Liver (tissue), 9 donors: ENCODE results near the gene TRAPPC12. TPM values are rescaled to one million over a fixed set of nuclear protein-coding genes. Genes with fewer than 3 reads are reported as not detected.

Experiments
- DNase-seq: peaks from one replicate; pipeline ENCODE4 v3.0.0-alpha.2; 2017; ENCODE audit warnings: low spot score
- H3K27ac ChIP-seq, 2 donors: one replicate each; pipeline ENCODE4 v1.7.0; 2013; ENCODE audit warnings: inconsistent platforms in 2 of 2, low read length in 2 of 2, control low read depth in 1 of 2, low read depth in 1 of 2, mild to moderate bottlenecking in 1 of 2
- H3K27me3 ChIP-seq, 4 donors: one replicate each; pipeline versions ENCODE4 v1.6.1 to v1.7.0; 2013; ENCODE audit warnings: low read length in 3 of 4, inconsistent platforms in 1 of 4, mild to moderate bottlenecking in 1 of 4, moderate library complexity in 1 of 4; ENCODE audit not compliant: control insufficient read depth in 4 of 4, insufficient read depth in 4 of 4
- H3K36me3 ChIP-seq, 4 donors: one replicate each; pipeline versions ENCODE4 v1.6.1 to v1.7.0; 2013; ENCODE audit warnings: low read length in 3 of 4, mild to moderate bottlenecking in 3 of 4, low read depth in 1 of 4, moderate library complexity in 1 of 4; ENCODE audit not compliant: control insufficient read depth in 4 of 4, insufficient read depth in 3 of 4
- H3K4me1 ChIP-seq, 4 donors: one replicate each; pipeline versions ENCODE4 v1.6.1 to v1.7.0; 2013; ENCODE audit warnings: low read length in 3 of 4, mild to moderate bottlenecking in 3 of 4, moderate library complexity in 1 of 4; ENCODE audit not compliant: control insufficient read depth in 4 of 4, insufficient read depth in 4 of 4
- H3K4me3 ChIP-seq, 3 donors: one replicate each; pipeline versions ENCODE4 v1.6.1 to v1.7.0; 2013; ENCODE audit warnings: low read length in 3 of 3, control low read depth in 1 of 3, low read depth in 1 of 3, mild to moderate bottlenecking in 1 of 3
- H3K9ac ChIP-seq, 2 donors: one replicate each; pipeline ENCODE4 v1.7.0; 2013; ENCODE audit warnings: low read length in 2 of 2, mild to moderate bottlenecking in 2 of 2, moderate library complexity in 2 of 2, control low read depth in 1 of 2, low read depth in 1 of 2
- H3K9me3 ChIP-seq, 4 donors: one replicate each; pipeline versions ENCODE4 v1.6.1 to v1.7.0; 2013; ENCODE audit warnings: low read length in 3 of 4; ENCODE audit not compliant: control insufficient read depth in 4 of 4
- EGR1 ChIP-seq, 2 donors: IDR thresholded peaks; 2 replicates each; pipeline ENCODE4 v1.6.1; 2016 to 2018; ENCODE audit warnings: antibody characterized with exemption in 2 of 2, low read depth in 2 of 2
- FOXA1 ChIP-seq: IDR thresholded peaks from 2 replicates; pipeline ENCODE4 v1.6.1; 2016; ENCODE audit warnings: antibody characterized with exemption
- FOXA2 ChIP-seq: IDR thresholded peaks from 2 replicates; pipeline ENCODE4 v1.6.1; 2016; ENCODE audit warnings: antibody characterized with exemption
- GABPA ChIP-seq, 2 donors: IDR thresholded peaks in 1 of 2; conservative IDR thresholded peaks in 1 of 2; 2 replicates each; pipeline ENCODE4 v1.6.1; 2016; ENCODE audit warnings: antibody characterized with exemption in 2 of 2, mild to moderate bottlenecking in 1 of 2, moderate library complexity in 1 of 2
- HNF4G ChIP-seq: IDR thresholded peaks from 2 replicates; pipeline ENCODE4 v1.6.1; 2016; ENCODE audit warnings: antibody characterized with exemption
- JUND ChIP-seq, 2 donors: IDR thresholded peaks; 2 replicates each; pipeline ENCODE4 v1.6.1; 2016; ENCODE audit warnings: antibody characterized with exemption in 2 of 2
- RXRA ChIP-seq, 2 donors: IDR thresholded peaks; 2 replicates each; pipeline ENCODE4 v1.6.1; 2017 to 2018; ENCODE audit warnings: antibody characterized with exemption in 2 of 2, mild to moderate bottlenecking in 1 of 2
- SP1 ChIP-seq: IDR thresholded peaks from 2 replicates; pipeline ENCODE4 v1.6.1; 2018; ENCODE audit warnings: antibody characterized with exemption, mild to moderate bottlenecking
- TAF1 ChIP-seq: conservative IDR thresholded peaks from 2 replicates; pipeline ENCODE4 v1.6.1; 2016; ENCODE audit warnings: antibody characterized with exemption, mild to moderate bottlenecking
- WGBS: extraction: QIAGEN DNeasy Blood & Tissue Kit; methylation state at CpG from one replicate; pipeline ENCODE4 v1.1.7; 2013; 5-methylcytosine and 5-hydroxymethylcytosine counted together
- polyA plus RNA-seq, 2 donors: library from polyadenylated mRNA; stranded (reverse) in 1 of 2; unstranded in 1 of 2; fragments of 200-250 nt in 1 of 2; fragments of >200 nt in 1 of 2; fragmentation: Nextera tagmentation in 1 of 2; extraction: Ambion mirVana in 1 of 2; gene quantifications; one replicate each; pipeline versions ENCODE4 v1.2.1 to v1.2.3, GENCODE V29; 2013 to 2015
- total RNA-seq, 2 donors: library from RNA; depleted of rRNA; stranded (reverse); fragments of >200 nt; gene quantifications; one replicate each; pipeline ENCODE4 v1.2.3, GENCODE V29; 2014
- TF ChIP-seq, protein P1 (sequence below): IDR thresholded peaks from 2 replicates; pipeline ENCODE4 v1.6.1; 2016; ENCODE audit warnings: antibody characterized with exemption
- TF ChIP-seq, protein P2 (sequence below): IDR thresholded peaks from 2 replicates; pipeline ENCODE4 v1.6.1; 2016; ENCODE audit warnings: antibody characterized with exemption
- TF ChIP-seq, protein P3 (sequence below): fragments of 150-350 bp; IDR thresholded peaks from 2 replicates; pipeline ENCODE4 v1.5.1; 2017; ENCODE audit warnings: improper control_type of control experiment, low read depth, low read length; ENCODE audit not compliant: missing input control
- TF ChIP-seq, protein P4 (sequence below): IDR thresholded peaks from 2 replicates; pipeline ENCODE4 v1.6.1; 2016; ENCODE audit warnings: antibody characterized with exemption
- TF ChIP-seq, protein P5 (sequence below): IDR thresholded peaks from 2 replicates; pipeline ENCODE4 v1.6.1; 2016; ENCODE audit warnings: antibody characterized with exemption, mild to moderate bottlenecking
- donor health status: healthy.
- donor health status: healthy.
- donor health status: healthy.
- donor health status: healthy.
- donor health status: healthy.

TRAPPC12 gene
- total and polyA plus RNA-seq, 4 donors, result 30.2 to 60.9 (median 39.7) TPM

DNA sequence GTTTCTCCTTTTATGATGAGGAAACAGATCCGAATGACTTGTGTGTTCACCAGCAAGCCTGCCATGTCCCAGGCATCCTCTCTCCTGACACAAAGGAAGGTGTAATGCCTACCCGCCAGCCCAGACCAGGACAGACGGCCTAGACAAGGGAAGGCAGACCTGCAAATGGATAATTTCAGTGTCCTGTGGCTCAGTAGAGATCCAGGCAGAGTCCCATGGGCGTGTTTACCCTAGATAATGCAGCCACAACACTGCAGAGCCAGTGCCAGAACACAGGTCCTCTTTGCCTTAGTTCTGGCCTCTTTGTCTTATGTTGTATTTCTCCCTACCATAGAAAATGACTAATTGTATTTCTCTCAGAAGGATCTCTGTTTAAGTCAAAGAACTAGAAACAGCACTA is 12.7 kb downstream of the TRAPPC12 start:
- TF ChIP-seq FOXA2 (no peak), SP1 (no peak), HNF4G (no peak), GABPA (IDR thresholded peaks at IDR 0.05 in 1 of 2, conservative IDR thresholded peaks at IDR 0.05 in 1 of 2) (no peak), FOXA1 (no peak)
- TF ChIP-seq, protein P1, sequence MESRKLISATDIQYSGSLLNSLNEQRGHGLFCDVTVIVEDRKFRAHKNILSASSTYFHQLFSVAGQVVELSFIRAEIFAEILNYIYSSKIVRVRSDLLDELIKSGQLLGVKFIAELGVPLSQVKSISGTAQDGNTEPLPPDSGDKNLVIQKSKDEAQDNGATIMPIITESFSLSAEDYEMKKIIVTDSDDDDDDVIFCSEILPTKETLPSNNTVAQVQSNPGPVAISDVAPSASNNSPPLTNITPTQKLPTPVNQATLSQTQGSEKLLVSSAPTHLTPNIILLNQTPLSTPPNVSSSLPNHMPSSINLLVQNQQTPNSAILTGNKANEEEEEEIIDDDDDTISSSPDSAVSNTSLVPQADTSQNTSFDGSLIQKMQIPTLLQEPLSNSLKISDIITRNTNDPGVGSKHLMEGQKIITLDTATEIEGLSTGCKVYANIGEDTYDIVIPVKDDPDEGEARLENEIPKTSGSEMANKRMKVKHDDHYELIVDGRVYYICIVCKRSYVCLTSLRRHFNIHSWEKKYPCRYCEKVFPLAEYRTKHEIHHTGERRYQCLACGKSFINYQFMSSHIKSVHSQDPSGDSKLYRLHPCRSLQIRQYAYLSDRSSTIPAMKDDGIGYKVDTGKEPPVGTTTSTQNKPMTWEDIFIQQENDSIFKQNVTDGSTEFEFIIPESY, result no peak
- TF ChIP-seq, protein P2, sequence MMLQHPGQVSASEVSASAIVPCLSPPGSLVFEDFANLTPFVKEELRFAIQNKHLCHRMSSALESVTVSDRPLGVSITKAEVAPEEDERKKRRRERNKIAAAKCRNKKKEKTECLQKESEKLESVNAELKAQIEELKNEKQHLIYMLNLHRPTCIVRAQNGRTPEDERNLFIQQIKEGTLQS, result no peak
- TF ChIP-seq, protein P3, sequence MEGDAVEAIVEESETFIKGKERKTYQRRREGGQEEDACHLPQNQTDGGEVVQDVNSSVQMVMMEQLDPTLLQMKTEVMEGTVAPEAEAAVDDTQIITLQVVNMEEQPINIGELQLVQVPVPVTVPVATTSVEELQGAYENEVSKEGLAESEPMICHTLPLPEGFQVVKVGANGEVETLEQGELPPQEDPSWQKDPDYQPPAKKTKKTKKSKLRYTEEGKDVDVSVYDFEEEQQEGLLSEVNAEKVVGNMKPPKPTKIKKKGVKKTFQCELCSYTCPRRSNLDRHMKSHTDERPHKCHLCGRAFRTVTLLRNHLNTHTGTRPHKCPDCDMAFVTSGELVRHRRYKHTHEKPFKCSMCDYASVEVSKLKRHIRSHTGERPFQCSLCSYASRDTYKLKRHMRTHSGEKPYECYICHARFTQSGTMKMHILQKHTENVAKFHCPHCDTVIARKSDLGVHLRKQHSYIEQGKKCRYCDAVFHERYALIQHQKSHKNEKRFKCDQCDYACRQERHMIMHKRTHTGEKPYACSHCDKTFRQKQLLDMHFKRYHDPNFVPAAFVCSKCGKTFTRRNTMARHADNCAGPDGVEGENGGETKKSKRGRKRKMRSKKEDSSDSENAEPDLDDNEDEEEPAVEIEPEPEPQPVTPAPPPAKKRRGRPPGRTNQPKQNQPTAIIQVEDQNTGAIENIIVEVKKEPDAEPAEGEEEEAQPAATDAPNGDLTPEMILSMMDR, result no peak
- 93% methylated on average over 4 of the region's 4 CpGs for WGBS
- no peak for DNase-seq
- no peaks in the 10 kb centered on the region for H3K27me3 ChIP-seq
- H3K36me3 ChIP-seq, result peaks cover 16 to 36% (median 22%) of the 10 kb centered on the region in 4 donors
- H3K9me3 ChIP-seq, result peaks cover under 1 to 16% (median 3%) of the 10 kb centered on the region in 4 donors
- no peak overlapping the region for H3K27ac ChIP-seq
- H3K4me3 ChIP-seq, result no peak overlapping the region
- no peaks in the 10 kb centered on the region for H3K4me1 ChIP-seq
- H3K9ac ChIP-seq, result no peak overlapping the region

DNA sequence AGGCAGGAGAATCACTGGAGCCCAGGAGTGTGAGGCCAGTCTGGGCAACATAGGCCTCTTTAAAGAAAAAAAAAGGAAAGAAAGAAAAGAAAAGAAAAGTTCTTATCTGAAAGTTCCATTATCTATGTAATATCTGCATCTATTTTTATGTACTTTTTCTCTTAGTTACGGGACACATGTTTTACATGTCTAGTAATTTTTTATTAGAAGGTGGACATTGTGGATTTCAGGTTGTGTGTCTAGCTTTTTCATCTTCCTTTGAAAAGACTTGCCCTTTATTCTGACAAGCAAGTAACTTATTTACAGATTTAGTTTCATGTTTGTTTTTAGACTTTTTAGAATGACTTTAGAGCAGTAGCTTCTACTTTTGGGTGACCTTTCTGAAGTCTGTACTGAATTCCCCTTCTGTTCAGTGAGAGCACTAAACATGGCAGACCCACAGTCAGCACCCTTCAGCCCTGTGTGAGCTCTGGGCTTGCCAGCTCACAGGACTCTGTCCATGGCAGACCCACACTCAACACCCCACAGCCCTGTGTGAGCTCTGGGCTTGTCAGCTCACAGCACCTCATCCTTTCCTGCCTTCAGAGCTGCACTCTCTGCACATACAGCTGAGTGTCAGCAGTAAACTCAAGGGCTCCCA is 17.5 kb downstream of the TRAPPC12 start:
- no peak overlapping the region for H3K4me3 ChIP-seq
- H3K9me3 ChIP-seq, result peaks cover 3 to 17% (median 4%) of the 10 kb centered on the region in 4 donors
- TF ChIP-seq FOXA2, result no peak
- no peak for TF ChIP-seq RXRA (IDR thresholded peaks at IDR 0.05)
- TF ChIP-seq SP1, result no peak
- TF ChIP-seq, protein P4, sequence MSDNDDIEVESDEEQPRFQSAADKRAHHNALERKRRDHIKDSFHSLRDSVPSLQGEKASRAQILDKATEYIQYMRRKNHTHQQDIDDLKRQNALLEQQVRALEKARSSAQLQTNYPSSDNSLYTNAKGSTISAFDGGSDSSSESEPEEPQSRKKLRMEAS, result no peak
- TF ChIP-seq, protein P3, result no peak
- TF ChIP-seq, protein P5, sequence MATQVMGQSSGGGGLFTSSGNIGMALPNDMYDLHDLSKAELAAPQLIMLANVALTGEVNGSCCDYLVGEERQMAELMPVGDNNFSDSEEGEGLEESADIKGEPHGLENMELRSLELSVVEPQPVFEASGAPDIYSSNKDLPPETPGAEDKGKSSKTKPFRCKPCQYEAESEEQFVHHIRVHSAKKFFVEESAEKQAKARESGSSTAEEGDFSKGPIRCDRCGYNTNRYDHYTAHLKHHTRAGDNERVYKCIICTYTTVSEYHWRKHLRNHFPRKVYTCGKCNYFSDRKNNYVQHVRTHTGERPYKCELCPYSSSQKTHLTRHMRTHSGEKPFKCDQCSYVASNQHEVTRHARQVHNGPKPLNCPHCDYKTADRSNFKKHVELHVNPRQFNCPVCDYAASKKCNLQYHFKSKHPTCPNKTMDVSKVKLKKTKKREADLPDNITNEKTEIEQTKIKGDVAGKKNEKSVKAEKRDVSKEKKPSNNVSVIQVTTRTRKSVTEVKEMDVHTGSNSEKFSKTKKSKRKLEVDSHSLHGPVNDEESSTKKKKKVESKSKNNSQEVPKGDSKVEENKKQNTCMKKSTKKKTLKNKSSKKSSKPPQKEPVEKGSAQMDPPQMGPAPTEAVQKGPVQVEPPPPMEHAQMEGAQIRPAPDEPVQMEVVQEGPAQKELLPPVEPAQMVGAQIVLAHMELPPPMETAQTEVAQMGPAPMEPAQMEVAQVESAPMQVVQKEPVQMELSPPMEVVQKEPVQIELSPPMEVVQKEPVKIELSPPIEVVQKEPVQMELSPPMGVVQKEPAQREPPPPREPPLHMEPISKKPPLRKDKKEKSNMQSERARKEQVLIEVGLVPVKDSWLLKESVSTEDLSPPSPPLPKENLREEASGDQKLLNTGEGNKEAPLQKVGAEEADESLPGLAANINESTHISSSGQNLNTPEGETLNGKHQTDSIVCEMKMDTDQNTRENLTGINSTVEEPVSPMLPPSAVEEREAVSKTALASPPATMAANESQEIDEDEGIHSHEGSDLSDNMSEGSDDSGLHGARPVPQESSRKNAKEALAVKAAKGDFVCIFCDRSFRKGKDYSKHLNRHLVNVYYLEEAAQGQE, result no peak
- TF ChIP-seq FOXA1, result no peak
- TF ChIP-seq, protein P1, result no peak
- no peak for TF ChIP-seq TAF1
- TF ChIP-seq JUND (IDR thresholded peaks at IDR 0.05), result no peak
- TF ChIP-seq EGR1 (IDR thresholded peaks at IDR 0.05; ENCODE audit: low read depth in 2 of 2), result no peak
- no peak for TF ChIP-seq HNF4G
- H3K27ac ChIP-seq, result no peak overlapping the region
- no peak for DNase-seq
- H3K36me3 ChIP-seq, result peaks cover 8 to 23% (median 14%) of the 10 kb centered on the region in 4 donors
- no peaks in the 10 kb centered on the region for H3K27me3 ChIP-seq
- 98% methylated on average over 1 of the region's 1 CpG for WGBS
- H3K4me1 ChIP-seq, result no peaks in the 10 kb centered on the region
- H3K9ac ChIP-seq, result no peak overlapping the region
